NCI-H510A (cell line): ENCODE measurements around the gene CTSW.

Source experiments
- DNase-seq: peaks from one replicate; lab custom pipeline; 2025; lab: John Stamatoyannopoulos, UW

CTSW gene

GRCh38 chr11:65856689-65857499 is 22.7 kb upstream of the CTSW start:
- peak; percentile 65 for DNase-seq

- DNase-seq = no peak
These were observed 22.2 kb upstream of the CTSW start for GRCh38 chr11:65857500-65857852.

- peak; percentile 96 for DNase-seq
These were observed 21.6 kb upstream of the CTSW start, which contains the start of gene CFL1 for GRCh38 chr11:65857853-65858680. Gene CFL1, minus strand, starts transcription at chr11:65858180. Its CDS starts 81 bp downstream, at chr11:65858099.

GRCh38 chr11:65858681-65859087 is 21.0 kb upstream of the CTSW start:
- no peak for DNase-seq

GRCh38 chr11:65859095-65859811 is 20.4 kb upstream of the CTSW start:
- peak; percentile 99 for DNase-seq

- DNase-seq = no peak
These were observed 19.8 kb upstream of the CTSW start for GRCh38 chr11:65859812-65860277.

GRCh38 chr11:65860278-65861164 is 19.1 kb upstream of the CTSW start, which contains the start of gene MUS81:
Gene MUS81, plus strand, starts transcription at chr11:65860433. Its CDS starts 321 bp downstream, at chr11:65860754.
- peak; percentile 93 for DNase-seq

- no peak for DNase-seq
These were observed 18.5 kb upstream of the CTSW start for GRCh38 chr11:65861165-65861505.

- DNase-seq = no peak
These were observed 18.0 kb upstream of the CTSW start for GRCh38 chr11:65861533-65862183.

GRCh38 chr11:65862191-65862735 is 17.4 kb upstream of the CTSW start:
- DNase-seq = no peak

- DNase-seq = no peak
These were observed 16.4 kb upstream of the CTSW start for GRCh38 chr11:65862941-65863888.

- no peak for DNase-seq
These were observed 15.5 kb upstream of the CTSW start for GRCh38 chr11:65863889-65864705.

- DNase-seq = no peak
These were observed 14.7 kb upstream of the CTSW start for GRCh38 chr11:65864706-65865471.

GRCh38 chr11:65865550-65866172 is 14.0 kb upstream of the CTSW start:
- DNase-seq = no peak

- no peak for DNase-seq
These were observed 12.9 kb upstream of the CTSW start for GRCh38 chr11:65866509-65867283.
